Chondrocyte (in vitro differentiated cells): ENCODE measurements around the gene PBX3. TPM values are rescaled to one million over a fixed set of nuclear protein-coding genes. Genes with fewer than 3 reads are reported as not detected.
A peak's percentile ranks its signal among the peaks of the same experiment; 100 is the strongest.

Source experiments
- DNase-seq: peaks from one replicate; pipeline ENCODE4 v3.0.0; 2021; ENCODE audit warnings: mixed read lengths, low spot score
- H3K27ac Mint-ChIP-seq: one replicate; pipeline ENCODE4 v1.8.0; 2021; ENCODE audit warnings: mild to moderate bottlenecking, moderate library complexity, mixed read lengths; ENCODE audit not compliant: unreplicated experiment
- H3K27me3 Mint-ChIP-seq: 2 replicates; pipeline ENCODE4 v1.8.0; 2021; ENCODE audit warnings: low read depth, mixed read lengths
- H3K36me3 Mint-ChIP-seq: 2 replicates; pipeline ENCODE4 v1.8.0; 2021; ENCODE audit warnings: low read depth, mixed read lengths
- H3K4me1 Mint-ChIP-seq: 2 replicates; pipeline ENCODE4 v1.8.0; 2021; ENCODE audit warnings: low read depth, mild to moderate bottlenecking, mixed read lengths
- H3K4me3 Mint-ChIP-seq: one replicate; pipeline ENCODE4 v1.8.0; 2021; ENCODE audit warnings: mild to moderate bottlenecking, moderate library complexity, mixed read lengths; ENCODE audit not compliant: unreplicated experiment
- H3K9me3 Mint-ChIP-seq: 2 replicates; pipeline ENCODE4 v1.8.0; 2021; ENCODE audit warnings: low read depth, mixed read lengths
- CTCF ChIP-seq: fragments of 200-600 bp; sonication (generic); IDR thresholded peaks from 2 replicates; pipeline ENCODE4 v1.5.0; 2021; ENCODE audit warnings: antibody characterized with exemption, mild to moderate bottlenecking, moderate library complexity
- total RNA-seq: library from RNA; stranded (reverse); gene quantifications from 3 replicates; pipeline ENCODE4 v1.2.1, GENCODE V29; 2021

Gene PBX3
- total RNA-seq, 1 donor from 2014 or later, result 24.1 TPM

DNA sequence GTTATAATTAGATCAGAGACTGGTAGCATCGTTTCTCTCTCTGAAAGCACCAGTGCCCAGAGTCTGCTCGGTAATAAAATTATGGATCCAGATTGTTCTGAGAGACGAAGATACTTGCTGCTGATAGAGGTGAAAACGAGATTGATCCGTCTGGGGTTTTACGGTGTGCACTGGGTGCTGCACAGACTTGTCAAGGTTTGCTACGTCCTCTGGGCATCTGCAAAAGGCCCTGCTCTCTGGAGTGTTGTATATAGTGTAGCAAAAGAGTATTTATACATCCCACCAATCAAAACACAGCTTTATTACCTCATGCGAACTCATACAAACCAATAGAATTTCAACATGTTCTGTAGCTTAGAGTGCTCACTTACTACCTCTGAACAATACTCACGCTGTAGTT lies 219.3 kb downstream of the PBX3 start:
- peaks cover 22% of the 10 kb centered on the region for H3K36me3 Mint-ChIP-seq
- H3K27me3 Mint-ChIP-seq, result no peaks in the 10 kb centered on the region
- TF ChIP-seq CTCF, result no peak
- H3K27ac Mint-ChIP-seq, result no peak overlapping the region
- H3K9me3 Mint-ChIP-seq, result no peaks in the 10 kb centered on the region
- no peaks in the 10 kb centered on the region for H3K4me1 Mint-ChIP-seq
- H3K4me3 Mint-ChIP-seq, result no peak overlapping the region
- no peak for DNase-seq

GRCh38 chr9:125966959-125967711 lies 220.0 kb downstream of the PBX3 start:
- H3K27ac Mint-ChIP-seq, result peak overlapping the region; percentile 45
- no peaks in the 10 kb centered on the region for H3K9me3 Mint-ChIP-seq
- H3K4me3 Mint-ChIP-seq, result no peak overlapping the region
- DNase-seq, result no peak
- TF ChIP-seq CTCF, result no peak
- H3K4me1 Mint-ChIP-seq, result no peaks in the 10 kb centered on the region
- peaks cover 19% of the 10 kb centered on the region for H3K36me3 Mint-ChIP-seq
- no peaks in the 10 kb centered on the region for H3K27me3 Mint-ChIP-seq

GRCh38 chr9:125968714-125969374 lies 221.7 kb downstream of the PBX3 start:
- no peaks in the 10 kb centered on the region for H3K4me1 Mint-ChIP-seq
- no peak for TF ChIP-seq CTCF
- H3K4me3 Mint-ChIP-seq, result no peak overlapping the region
- no peak for DNase-seq
- peaks cover 15% of the 10 kb centered on the region for H3K36me3 Mint-ChIP-seq
- no peaks in the 10 kb centered on the region for H3K27me3 Mint-ChIP-seq
- H3K9me3 Mint-ChIP-seq, result no peaks in the 10 kb centered on the region
- no peak overlapping the region for H3K27ac Mint-ChIP-seq

DNA sequence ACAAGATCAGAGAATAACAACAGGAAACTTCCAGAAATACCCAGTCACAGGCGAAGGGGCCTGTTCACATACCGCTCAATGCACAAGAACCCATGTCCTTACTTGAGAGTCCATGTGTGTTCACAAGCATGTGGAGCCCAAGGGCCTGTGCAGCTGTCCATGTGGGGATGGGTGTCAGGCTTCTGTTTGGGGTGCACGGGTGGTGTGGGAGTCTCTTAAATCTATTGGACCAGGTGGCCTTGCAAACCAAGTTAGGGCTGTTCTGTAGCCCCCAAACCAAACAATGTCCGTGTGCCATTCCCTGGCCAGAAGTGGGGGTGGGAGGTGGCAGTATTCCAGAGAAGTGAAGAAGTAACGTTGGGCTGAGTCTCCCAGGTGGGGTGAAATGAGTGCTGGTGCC lies 222.3 kb downstream of the PBX3 start:
- no peaks in the 10 kb centered on the region for H3K4me1 Mint-ChIP-seq
- peaks cover 15% of the 10 kb centered on the region for H3K36me3 Mint-ChIP-seq
- TF ChIP-seq CTCF, result no peak
- no peak overlapping the region for H3K4me3 Mint-ChIP-seq
- H3K9me3 Mint-ChIP-seq, result no peaks in the 10 kb centered on the region
- H3K27me3 Mint-ChIP-seq, result no peaks in the 10 kb centered on the region
- no peak overlapping the region for H3K27ac Mint-ChIP-seq
- no peak for DNase-seq

DNA sequence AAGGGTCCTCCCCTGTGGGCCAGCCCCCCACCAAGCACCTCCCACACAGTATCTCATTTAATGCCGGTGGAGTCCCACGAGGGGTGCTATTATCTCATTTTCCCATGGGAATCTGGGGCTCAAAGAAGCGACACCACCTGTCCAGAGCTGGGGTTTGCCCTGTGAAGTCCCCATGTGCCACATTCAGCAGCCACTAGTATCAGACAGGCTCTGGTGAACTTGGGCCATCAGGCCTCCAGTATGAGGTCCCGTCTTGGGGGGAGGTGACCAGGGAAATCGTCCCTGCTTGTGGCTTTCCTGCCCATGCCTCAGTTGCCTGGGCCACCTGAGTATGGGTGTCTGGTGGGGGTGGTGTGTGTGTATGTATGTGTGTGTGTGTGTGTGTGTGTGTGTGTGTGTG lies 222.7 kb downstream of the PBX3 start:
- DNase-seq, result no peak
- no peaks in the 10 kb centered on the region for H3K4me1 Mint-ChIP-seq

More for the DNA sequence above, 222.7 kb downstream of the PBX3 start:
- Mint-ChIP-seq H3K27ac (no peak overlapping the region), H3K4me3 (no peak overlapping the region), H3K27me3 (no peaks in the 10 kb centered on the region), H3K36me3 (peaks cover 14% of the 10 kb centered on the region), H3K9me3 (no peaks in the 10 kb centered on the region)
- TF ChIP-seq CTCF, result no peak
